ENCODE measurements around the gene LUC7L2. TPM values are rescaled to one million over a fixed set of nuclear protein-coding genes. Genes with fewer than 3 reads are reported as not detected.

LUC7L2 gene
- total and polyA plus RNA-seq, 9 of the 15 experiments (the other 6 are each of a cell fraction or from before 2014, with no cell fraction given), result 56.1 to 207 (median 141) TPM

DNA sequence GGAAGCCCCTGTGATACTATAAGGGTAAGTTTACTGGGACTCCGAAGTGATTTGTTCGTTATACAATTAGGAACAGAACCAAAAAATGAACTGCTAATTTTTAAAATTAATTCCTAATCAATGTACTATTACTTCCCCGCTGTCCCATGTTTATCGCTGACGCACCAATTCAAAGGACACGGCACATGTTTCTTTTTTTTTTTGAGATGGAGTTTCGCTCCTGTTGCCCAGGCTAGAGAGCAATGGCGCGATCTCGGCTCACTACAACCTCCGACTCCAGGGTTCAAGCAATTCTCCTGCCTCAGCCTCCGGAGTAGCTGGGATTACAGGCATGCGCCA lies 20.0 kb upstream of the LUC7L2 start (continued):
- TF ChIP-seq EP300 (IDR thresholded peaks at IDR 0.05; ENCODE audit: low read length) (no peak), ARHGAP35 (IDR thresholded peaks at IDR 0.05; ENCODE audit: partially characterized antibody) (no peak), ELF2 (CRISPR knock-in tag; IDR thresholded peaks at IDR 0.05) (no peak), CBX3 (IDR thresholded peaks at IDR 0.05; ENCODE audit: borderline replicate concordance in 1 of 2, low read length in 2 of 2) (no peak), TARDBP (IDR thresholded peaks at IDR 0.05) (no peak; the same call in 1 of the 2 replicates), CCNT2 (IDR thresholded peaks at IDR 0.05; ENCODE audit: borderline replicate concordance, extremely low read depth, insufficient read length, low read depth, low read length) (no peak), ZC3H8 (IDR thresholded peaks at IDR 0.05) (no peak), PCBP1 (IDR thresholded peaks at IDR 0.05; ENCODE audit: low read depth, low read length, poor library complexity, severe bottlenecking) (no peak), IRF1 (CRISPR knock-in tag; IDR thresholded peaks at IDR 0.05; ENCODE audit: borderline replicate concordance) (0 out of 2 replicates have a peak, but pooled peaks have one; percentile 67), NR3C1 (CRISPR knock-in tag; IDR thresholded peaks at IDR 0.05) (0 out of 2 replicates have a peak, but pooled peaks have one; percentile 47), SIN3A (IDR thresholded peaks at IDR 0.05; ENCODE audit: borderline replicate concordance in 2 of 2, control insufficient read depth in 1 of 2, low read depth in 2 of 2, low read length in 2 of 2) (0 out of 4 replicates have a peak, but pooled peaks of 1 of the 2 experiments have one; percentile 14), CBFA2T3 (IDR thresholded peaks at IDR 0.05) (no peak), MNT (conservative IDR thresholded peaks at IDR 0.05) (no peak), ZC3H4 (CRISPR knock-in tag; IDR thresholded peaks at IDR 0.05; ENCODE audit: borderline replicate concordance) (no peak), ZNF140 (CRISPR knock-in tag; IDR thresholded peaks at IDR 0.05) (no peak), POLR2AphosphoS5 (IDR thresholded peaks at IDR 0.05; ENCODE audit: control insufficient read depth, insufficient read depth, low read depth, low read length) (no peak), PRMT5 (CRISPR knock-in tag; IDR thresholded peaks at IDR 0.05) (no peak; the same call in none of the 2 replicates), BRD4 (IDR thresholded peaks at IDR 0.05) (no peak), HDAC1 (IDR thresholded peaks at IDR 0.05) (0 out of 4 replicates have a peak, but pooled peaks of 1 of the 2 experiments have one; percentile 37), ZBTB17 (CRISPR knock-in tag; IDR thresholded peaks at IDR 0.05) (no peak)
- TF ChIP-seq, protein P1, sequence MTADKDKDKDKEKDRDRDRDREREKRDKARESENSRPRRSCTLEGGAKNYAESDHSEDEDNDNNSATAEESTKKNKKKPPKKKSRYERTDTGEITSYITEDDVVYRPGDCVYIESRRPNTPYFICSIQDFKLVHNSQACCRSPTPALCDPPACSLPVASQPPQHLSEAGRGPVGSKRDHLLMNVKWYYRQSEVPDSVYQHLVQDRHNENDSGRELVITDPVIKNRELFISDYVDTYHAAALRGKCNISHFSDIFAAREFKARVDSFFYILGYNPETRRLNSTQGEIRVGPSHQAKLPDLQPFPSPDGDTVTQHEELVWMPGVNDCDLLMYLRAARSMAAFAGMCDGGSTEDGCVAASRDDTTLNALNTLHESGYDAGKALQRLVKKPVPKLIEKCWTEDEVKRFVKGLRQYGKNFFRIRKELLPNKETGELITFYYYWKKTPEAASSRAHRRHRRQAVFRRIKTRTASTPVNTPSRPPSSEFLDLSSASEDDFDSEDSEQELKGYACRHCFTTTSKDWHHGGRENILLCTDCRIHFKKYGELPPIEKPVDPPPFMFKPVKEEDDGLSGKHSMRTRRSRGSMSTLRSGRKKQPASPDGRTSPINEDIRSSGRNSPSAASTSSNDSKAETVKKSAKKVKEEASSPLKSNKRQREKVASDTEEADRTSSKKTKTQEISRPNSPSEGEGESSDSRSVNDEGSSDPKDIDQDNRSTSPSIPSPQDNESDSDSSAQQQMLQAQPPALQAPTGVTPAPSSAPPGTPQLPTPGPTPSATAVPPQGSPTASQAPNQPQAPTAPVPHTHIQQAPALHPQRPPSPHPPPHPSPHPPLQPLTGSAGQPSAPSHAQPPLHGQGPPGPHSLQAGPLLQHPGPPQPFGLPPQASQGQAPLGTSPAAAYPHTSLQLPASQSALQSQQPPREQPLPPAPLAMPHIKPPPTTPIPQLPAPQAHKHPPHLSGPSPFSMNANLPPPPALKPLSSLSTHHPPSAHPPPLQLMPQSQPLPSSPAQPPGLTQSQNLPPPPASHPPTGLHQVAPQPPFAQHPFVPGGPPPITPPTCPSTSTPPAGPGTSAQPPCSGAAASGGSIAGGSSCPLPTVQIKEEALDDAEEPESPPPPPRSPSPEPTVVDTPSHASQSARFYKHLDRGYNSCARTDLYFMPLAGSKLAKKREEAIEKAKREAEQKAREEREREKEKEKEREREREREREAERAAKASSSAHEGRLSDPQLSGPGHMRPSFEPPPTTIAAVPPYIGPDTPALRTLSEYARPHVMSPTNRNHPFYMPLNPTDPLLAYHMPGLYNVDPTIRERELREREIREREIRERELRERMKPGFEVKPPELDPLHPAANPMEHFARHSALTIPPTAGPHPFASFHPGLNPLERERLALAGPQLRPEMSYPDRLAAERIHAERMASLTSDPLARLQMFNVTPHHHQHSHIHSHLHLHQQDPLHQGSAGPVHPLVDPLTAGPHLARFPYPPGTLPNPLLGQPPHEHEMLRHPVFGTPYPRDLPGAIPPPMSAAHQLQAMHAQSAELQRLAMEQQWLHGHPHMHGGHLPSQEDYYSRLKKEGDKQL (CRISPR knock-in tag; IDR thresholded peaks at IDR 0.05; ENCODE audit: borderline replicate concordance), result peak; percentile 91; the same call in 1 of the 2 replicates
